GM18858 (cell line): ENCODE results near the gene ANXA2R.
"Not testable (repeated sequence)": the region's sequence is repeated elsewhere in the genome, so short reads cannot be mapped to it uniquely, and the experiment has no call there.

Experiments used
- ATAC-seq: cut with Tn5 transposase; IDR thresholded peaks from one replicate; pipeline ENCODE4 v1.9.1; 2021; ENCODE audit not compliant: unreplicated experiment

ANXA2R gene

DNA sequence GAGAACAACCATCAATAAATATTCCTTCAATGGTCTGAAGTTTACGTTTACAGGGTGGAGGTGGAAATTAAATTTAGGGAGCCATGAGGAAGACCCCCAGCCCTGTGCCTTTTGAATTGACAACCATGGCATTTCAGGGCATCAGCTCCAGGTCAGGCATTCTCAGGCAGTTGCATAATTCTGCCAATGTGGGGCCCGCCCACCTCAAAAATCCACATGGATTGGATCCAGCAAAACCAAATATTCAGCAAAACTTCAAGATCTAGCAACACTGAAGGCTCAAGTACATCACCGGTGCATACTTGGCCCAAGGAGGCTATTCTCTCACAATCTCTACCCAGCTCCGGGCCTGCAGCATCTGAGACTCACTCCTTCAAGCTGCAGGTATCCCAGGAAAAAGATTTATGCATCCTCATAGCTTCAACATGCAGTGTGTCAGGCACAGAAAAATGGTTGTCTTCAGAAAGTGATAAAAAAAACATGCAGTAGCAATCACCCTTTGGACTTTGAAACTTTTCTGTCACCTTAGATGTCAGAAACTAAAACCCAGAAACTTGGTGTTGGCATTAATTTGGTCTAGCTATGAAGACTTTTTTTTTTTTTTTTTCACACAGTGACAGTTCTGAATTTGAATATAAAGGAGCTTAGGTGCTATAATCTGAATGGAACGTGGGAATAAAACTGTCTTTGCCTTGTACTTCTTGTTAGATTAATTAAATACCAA, 21.4 kb upstream of the ANXA2R start:
- ATAC-seq: no peak

DNA sequence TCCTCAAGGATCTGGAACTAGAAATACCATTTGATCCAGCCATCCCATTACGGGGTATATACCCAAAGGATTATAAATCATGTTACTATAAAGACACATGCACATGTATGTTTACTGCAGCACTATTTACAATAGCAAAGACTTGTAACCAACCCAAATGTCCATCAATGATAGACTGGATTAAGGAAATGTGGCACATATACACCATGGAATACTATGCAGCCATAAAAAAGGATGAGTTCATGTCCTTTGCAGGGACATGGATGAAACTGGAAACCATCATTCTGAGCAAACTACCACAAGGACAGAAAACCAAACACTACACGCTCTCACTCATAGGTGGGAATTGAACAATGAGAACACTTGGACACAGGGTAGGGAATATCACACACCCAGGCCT, 19.9 kb upstream of the ANXA2R start:
- ATAC-seq: not testable (repeated sequence)

- not testable (repeated sequence) for ATAC-seq
Observed at GRCh38 chr5:43055098-43055497, 15.0 kb upstream of the ANXA2R start.

GRCh38 chr5:43051684-43052083, 11.6 kb upstream of the ANXA2R start:
- no peak for ATAC-seq

- no peak for ATAC-seq
Observed at GRCh38 chr5:43050384-43050783, 10.3 kb upstream of the ANXA2R start.

- no peak for ATAC-seq
Observed at GRCh38 chr5:43049236-43049635, 9.1 kb upstream of the ANXA2R start.

DNA sequence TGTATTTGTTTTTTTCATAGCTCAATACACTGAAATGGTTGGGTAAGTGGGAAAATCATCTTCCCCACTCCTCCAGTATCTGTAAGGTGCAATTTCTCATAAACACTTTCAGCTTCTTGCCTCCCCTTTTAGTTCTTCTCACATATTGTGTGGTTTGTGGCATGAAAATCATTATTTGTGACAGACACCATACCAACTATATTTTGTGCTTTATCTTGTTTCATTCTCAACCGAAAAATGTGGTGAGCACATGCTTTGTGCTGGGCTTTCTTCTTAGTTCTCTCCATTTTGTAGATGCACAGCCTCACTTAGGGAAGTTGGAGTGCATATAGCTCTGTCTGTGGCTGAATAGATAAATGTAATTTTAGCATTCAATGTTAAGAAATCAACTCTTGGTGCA, 6.4 kb upstream of the ANXA2R start:
- ATAC-seq: no peak

DNA sequence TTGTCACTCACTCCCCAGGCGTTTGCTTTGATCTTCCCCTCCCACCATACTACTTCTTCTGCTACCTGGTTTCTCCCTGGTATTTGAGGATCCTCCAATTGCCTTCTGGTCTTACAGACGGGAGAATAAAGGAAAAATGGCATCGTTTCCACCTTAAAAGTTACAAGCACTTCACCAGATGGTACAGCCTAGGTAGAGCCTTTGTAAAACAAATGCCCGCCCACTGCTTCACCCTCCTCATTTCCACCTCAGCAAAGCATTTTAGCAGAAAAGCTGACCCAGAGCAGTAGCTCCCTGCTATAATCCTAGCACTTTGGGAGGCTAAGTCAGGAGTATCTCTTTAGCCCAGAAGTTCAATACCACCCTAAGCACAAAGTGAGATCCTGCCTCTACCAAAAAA, 5.1 kb upstream of the ANXA2R start:
- no peak for ATAC-seq

DNA sequence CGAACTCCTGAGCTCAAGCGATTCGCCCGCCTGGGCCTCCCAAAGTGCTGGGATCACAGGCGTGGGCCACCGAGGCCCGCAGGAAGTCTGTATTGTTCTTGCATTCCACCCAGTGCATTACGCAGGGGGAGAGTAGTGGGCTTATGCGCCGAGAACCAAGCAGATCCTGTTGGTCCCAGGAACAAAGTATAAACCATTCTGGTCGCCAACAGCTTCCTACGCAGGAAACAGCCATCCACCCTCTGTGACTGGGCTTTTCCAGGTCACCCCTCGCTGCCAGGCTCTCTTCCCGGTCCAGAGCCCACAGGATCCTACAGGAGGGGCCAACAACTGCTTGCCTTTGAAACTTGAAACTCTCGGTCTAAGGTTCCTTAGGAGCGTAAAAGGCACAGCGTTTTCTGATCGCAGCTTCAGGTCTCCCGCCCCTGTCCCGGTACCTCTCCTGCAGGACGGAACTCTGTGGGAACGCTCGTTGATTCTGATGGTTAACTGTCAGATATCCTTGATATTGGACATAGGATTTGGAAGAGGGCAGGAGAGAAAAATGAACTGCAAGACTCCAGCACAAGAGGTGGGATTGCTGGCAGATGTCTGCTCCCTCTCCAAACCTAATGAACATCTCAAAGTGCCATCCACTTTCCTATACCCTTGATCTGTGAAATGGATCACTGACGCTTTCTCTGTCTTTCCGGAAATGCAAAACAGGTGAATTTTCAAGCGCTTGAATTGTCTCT, 4.2 kb upstream of the ANXA2R start:
- ATAC-seq: no peak

DNA sequence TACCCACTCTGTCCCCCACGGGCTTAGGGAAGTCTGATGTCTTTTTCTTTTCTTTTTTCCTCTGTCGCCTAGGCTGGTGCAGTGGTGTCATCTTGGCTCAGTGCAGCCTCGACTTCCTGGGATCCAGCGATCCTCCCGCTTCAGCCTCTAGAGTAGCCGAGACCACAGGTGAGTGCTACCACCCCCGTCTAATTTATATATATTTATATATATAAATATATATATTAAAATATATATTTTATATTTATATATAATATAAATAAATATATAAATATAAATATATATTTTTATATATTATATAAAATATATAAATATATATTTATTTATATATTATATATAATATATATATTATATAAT, 3.3 kb upstream of the ANXA2R start:
- ATAC-seq: no peak

- ATAC-seq: no peak
Observed at GRCh38 chr5:43042626-43043399, 2.7 kb upstream of the ANXA2R start.

DNA sequence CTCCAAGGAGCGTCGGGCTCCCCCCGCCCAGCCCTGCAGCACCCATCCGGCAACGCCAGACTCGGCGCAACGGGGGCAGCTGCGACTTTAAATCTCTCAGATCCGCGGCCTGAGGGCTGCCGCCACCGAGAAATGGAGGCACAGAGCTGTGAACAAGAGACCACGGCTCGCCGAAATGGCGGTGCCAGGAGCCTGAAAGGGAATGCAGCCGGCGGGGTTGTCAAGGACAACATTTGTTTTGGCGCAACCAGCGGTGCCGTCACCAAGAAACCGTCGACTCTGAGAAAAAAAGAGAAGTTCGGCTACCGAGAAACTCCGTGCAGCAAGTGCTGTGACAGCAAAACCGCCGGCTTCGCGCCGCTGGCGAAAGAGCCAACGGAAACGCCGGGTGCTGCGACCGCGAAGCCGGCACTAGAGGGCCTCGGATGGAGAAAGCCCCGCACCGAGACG, 2.1 kb upstream of the ANXA2R start:
- ATAC-seq: peak; percentile 30

DNA sequence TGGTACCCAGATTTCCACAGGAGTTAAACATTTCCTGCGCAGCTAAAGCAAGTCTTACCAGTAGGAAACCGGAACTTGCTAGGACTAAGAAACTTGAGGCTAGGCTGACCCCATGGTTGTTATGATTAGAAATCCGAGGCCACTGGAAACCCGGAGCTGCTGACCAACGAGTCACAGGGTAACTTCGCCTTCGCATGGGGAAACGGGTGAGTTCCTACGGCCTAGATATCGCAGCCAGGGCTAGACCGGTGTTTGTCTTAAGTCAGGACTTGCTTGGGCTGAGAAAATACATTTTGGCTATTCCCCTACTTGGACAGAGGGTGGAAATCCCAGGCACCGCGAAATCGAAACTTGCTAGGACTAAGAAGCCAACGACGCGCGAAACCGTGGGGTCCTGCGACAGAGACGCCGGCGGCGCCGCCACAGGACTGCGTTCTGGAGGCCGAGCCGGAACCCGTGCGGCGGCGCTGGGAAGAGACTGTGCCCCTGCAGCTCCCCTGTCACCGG, 1.6 kb upstream of the ANXA2R start:
- ATAC-seq: no peak

DNA sequence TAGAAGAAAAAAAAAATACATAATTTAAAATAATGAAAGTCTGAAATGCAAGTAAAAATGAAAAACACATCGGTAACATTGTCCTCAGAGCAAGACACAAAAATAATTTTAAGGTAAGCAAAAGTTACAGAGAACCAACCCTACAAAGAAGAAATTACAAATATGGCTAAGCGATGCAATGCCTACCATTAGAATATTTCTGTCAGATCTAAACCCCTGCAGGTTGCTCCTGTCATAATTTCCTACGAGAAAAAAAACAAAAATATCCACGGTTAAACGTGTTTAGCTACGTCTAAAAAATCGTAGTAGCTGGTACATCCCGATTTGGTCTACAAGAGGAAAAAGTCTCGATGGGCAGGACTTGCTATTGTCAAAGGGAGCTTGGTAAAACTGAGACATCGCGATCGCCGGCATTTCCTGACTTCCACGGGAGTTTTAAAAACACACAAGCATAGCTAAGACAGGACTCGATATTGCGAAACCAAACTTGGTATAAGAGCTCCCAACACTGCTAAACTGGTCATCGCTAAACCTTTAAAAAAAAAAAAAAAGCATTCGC, 1.1 kb upstream of the ANXA2R start:
- no peak for ATAC-seq

- ATAC-seq: no peak
Observed at GRCh38 chr5:43039471-43040286, 440 bp downstream of the ANXA2R start.

DNA sequence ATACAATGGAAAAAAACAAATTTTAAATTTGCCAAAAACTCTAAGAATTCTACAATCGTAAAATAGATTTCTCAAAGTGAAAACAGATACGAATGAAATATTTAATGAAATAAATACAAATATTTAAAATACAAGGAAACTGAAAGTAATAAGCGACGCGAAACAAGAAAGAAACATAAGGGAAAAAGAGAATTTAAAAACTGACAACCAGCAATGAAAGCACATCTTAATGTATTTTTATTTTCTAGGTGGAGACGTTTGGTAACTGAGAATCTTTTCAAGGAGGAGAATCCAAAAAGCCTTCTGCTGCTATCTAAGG, 1.0 kb downstream of the ANXA2R start:
- ATAC-seq: no peak

DNA sequence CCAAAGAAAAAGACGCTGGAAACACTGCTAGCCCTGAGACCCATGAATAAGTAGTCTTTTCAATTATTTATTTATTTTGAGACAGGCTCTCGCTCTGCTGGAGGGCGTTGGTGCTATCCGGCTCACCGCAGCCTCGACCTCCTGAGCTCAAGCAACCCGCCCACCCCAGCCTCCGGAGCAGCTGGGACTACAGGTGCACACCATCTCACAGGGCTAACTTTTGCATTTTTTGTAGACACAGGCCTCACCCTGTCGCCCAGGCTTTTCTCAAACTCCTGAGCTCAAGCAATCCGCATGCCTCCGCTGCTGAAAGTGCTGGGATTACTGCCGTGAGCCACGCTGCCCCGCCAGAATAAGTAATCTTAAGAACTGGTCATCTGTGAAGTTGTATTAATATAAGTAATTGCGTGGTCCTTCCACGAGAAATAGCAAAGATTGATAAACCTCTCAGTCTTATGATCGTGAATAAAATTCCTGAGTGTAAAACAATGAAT, 1.6 kb downstream of the ANXA2R start:
- no peak for ATAC-seq

- ATAC-seq: peak; percentile 22
Observed at GRCh38 chr5:43037636-43038495, 2.3 kb downstream of the ANXA2R start.

DNA sequence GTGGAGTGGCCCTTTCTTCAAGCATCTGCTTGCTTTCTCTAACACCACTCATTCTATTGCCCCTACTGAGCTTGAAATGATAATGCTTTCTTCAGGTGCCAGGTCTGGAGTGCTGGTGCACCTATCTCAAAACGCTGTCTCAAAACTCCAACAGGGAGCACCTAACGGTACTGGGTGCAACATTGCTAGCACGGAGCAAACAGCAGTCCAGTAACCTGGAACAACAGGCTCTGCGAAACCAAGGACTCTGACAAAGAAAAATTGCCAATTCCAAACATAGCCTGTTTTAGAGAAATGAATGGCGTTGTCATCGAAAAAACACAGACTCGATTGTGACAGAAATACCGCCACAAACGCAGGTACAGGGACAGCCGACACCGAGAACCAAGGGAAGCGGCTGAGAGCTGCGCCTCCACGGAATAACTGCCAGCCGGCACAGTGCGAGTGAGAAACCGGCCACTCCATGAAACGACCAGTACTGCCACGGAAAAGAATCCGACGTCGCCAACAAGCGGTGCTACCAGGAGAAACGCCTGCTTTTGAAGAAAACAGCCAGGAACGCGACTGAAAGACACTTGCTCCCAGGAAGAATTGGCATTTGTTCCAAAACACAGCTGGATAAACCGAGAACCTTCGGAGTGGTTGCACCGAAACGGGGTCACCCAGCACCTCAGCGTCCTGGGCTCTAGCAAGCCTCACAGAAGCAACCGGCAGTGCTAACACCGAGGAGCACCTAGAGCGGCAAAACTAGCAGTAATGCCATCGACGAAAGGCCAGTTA, 3.1 kb downstream of the ANXA2R start:
- ATAC-seq: no peak
